OCI-M2 (cell line): ENCODE measurements around the gene HEPACAM2.

Experiments used
- DNase-seq: peaks from one replicate; lab custom pipeline; 2025; ENCODE audit not compliant: unreplicated experiment; lab: John Stamatoyannopoulos, UW

The HEPACAM2 gene

DNA sequence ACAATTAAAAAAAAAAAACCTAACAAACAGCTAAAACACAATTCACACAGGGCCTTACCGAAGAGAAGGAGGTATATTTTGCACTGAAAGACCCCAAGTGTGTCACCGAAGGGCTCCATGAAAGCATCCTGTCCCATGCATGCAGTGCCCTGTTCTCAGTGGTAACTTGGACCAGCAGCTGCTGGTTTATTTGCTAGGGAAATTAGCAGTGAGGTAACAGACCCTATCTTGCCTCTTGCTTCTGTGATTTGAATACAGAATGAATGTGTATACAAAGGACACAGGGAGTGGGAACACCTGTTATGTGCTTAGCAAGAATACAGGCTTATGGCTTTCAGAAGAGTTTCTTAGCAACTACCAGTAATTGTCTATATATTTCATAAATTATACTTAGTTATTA lies at the start of gene HEPACAM2:
HEPACAM2 (minus strand) TSS at position 160 of the 400 bp plus-strand sequence.
- DNase-seq, result no peak

GRCh38 chr7:93265220-93265619 lies 39.0 kb upstream of the HEPACAM2 start:
- no peak for DNase-seq

- DNase-seq, result no peak
Observed at GRCh38 chr7:93262535-93262934, 36.3 kb upstream of the HEPACAM2 start.

DNA sequence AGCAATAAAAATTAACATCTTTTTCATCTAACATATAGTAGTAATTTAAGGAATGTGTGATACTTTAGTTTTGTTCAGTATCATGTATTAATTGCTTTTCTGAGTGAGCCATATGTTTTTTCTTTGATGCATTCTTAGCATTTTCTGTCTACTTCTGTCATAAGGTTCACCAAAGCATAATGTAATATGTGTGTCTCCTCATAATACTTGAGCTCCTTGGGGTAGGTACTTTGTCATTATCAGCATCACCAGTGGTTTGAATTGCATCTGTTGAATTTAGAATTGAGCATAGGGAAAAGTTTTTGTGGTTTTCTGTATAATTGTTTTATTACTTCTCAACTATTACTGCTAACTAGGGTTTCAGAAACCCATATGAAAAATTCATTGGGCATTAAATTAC lies 32.4 kb upstream of the HEPACAM2 start:
- DNase-seq, result no peak

GRCh38 chr7:93249491-93250148 lies 23.4 kb upstream of the HEPACAM2 start:
- DNase-seq, result no peak

DNA sequence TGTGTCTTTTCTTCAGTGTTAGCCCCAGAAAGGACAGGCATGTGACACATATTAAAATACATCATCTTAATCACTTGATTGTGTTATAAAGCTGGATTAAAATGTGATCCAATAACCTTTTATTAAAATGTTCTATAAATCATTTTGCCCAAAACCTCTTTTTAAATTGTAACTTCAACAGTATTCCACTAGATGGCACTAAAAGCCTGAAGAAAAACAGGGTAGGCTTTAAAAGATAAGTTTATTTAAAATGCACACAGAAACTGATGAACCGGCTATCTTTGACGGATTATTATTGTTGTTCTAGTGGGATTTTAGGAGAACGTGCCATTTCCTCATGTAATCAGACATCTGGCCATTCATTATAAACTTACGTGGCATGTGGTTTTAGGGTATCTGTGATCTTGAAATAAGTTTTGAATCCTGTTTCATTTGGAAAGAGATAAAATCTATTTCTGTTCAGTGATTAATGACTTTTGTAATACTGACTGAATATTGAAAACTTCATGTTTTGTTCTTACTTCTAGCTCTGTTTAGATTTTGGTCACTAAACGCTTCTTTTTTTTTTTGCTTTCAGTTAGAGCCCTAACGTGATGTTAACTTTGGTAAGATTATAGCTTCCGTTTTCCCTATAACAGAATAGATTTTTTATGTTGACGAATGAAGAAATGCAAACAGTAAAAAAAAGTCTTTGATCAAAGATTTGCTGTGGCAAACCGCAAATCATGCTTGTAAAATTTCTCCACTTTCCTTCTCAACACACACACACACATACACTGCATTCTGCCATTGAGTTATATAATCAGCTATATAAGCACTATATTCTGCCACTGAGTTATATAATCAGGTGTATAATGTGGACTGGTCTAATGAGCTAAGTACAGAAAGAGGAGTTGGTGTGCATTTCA lies 19.5 kb upstream of the HEPACAM2 start:
- DNase-seq, result no peak

GRCh38 chr7:93242106-93242505 lies 15.8 kb upstream of the HEPACAM2 start:
- DNase-seq, result no peak

GRCh38 chr7:93239824-93240223 lies 13.6 kb upstream of the HEPACAM2 start:
- DNase-seq, result no peak

- DNase-seq, result no peak
Observed at GRCh38 chr7:93238748-93239147, 12.5 kb upstream of the HEPACAM2 start.

DNA sequence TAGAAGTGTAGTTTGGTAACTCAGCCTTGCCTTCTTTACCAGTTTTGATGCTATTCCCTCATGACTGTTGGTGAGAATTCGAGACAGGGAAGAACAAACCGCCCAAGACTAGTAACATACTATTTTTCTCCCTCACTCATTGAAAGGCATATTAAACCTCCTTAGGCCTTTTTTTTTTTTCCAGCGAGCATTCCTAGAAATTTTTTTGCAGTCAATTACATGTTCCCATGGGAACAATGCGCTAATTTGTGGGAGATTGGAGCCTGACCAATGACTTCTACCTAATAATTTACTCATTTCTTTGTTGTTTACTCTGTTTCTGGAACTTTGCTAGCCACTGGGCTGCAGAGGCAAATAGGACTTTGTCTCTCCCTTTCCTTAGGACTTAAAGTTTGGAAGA lies 11.9 kb upstream of the HEPACAM2 start:
- DNase-seq, result no peak

- no peak for DNase-seq
Observed at GRCh38 chr7:93235541-93235940, 9.3 kb upstream of the HEPACAM2 start.

GRCh38 chr7:93232673-93233018 lies 6.4 kb upstream of the HEPACAM2 start:
- DNase-seq, result no peak

DNA sequence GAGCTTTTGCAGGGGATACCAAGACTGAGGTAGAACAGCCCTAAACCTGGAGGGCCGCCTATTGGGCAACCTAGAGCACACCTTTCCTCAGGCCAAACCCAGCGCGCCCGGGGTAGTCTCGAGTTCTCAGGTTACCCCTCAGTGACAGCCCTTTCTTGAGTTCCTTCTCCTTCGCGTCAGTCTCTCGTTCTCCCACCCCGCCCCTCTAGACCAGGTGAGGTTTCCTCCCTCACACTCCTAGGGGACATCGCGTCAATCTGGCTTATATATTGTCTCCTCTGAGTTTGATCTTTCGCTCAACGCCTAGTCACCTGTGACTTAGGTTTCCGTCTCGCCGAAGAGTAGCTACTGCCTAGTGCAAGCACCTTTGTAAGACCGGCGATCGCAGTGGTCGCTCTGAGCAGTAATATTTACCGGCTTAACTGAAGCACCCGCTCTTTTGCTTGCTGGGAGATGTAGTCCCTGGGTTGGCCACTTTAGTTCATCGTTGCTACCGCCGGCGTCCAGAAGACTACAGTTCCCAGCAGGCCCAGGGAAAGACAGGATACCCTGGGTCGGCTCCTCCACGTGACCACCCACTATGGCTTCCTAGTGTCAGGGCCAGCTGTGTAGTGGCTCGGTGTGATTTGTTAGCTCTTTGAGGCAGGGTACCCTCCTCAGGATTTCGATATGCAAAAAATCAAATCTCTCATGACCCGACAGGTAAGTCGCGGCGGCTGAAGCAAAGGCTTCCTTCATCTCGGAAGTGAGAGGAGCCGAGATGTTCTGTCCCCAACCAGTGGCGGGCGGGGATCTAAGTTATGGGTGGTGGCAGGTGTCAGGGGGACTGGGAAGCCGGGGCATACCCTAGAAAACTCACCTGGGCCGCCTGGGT lies 5.8 kb upstream of the HEPACAM2 start, which contains the start of gene VPS50:
VPS50 (plus strand) TSS at position 568 of the 874 bp plus-strand sequence; CDS start at position 670, 102 bp downstream.
- DNase-seq, result peak; percentile 51

DNA sequence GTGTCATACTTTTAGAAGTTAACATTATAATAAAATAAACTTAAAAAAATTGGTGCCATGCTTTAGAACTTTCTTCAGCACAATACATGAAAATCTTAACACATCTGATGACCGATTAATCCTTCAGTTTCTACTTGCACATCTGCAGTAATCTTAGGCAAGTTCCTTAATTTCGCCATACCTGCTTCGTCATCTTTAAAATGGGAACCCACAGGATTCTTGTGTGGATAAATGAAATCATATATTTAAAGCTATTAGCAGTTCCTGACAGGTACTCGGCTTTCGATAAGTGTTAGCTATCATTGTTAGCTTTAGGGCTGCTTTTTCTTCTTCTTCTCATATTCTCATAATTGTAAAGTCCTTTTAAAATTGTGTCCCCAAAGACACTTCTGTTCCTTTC lies 5.0 kb upstream of the HEPACAM2 start:
- DNase-seq, result no peak

GRCh38 chr7:93228302-93228701 lies 2.0 kb upstream of the HEPACAM2 start:
- DNase-seq, result peak; percentile 26

GRCh38 chr7:93219868-93220267 lies 6.4 kb downstream of the HEPACAM2 start:
- DNase-seq, result no peak

DNA sequence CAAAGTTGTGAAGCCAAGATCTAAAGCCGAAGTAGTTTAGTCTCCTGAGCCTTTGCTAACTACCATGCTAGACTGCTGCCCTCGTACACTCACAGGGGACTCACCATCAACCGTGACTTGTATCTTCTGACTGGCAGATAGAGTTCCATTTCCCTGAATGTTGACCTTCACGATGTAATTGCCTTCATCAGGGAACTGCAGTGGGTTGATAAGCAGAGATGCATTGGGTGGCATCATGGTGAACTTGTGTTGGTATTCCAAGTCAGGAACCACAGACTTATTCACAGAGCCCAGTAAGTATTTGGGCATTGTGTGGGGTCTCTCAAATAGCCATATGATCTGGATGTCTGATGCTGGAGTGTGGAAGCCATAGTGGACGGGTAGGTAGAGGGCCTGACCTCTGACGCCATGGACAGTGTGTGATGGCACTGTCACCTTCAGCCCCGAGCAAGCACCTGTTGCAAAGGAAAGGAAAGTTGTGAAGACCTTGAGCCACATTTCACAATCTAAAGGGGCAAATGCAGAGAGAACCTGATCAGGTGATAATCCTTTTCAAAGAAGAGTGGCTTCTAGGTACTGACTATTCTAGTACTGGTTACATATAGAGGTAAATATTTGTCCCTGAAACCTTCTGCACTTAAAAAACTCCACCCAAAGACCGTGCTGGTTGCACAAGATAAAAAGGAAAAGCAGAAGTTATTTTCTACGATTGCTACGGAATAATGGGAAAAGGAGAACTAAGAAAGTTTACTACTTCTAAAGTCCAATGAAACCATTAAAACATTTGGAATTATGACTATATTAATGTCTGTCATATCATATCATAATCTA lies 7.1 kb downstream of the HEPACAM2 start:
- peak; percentile 40 for DNase-seq

DNA sequence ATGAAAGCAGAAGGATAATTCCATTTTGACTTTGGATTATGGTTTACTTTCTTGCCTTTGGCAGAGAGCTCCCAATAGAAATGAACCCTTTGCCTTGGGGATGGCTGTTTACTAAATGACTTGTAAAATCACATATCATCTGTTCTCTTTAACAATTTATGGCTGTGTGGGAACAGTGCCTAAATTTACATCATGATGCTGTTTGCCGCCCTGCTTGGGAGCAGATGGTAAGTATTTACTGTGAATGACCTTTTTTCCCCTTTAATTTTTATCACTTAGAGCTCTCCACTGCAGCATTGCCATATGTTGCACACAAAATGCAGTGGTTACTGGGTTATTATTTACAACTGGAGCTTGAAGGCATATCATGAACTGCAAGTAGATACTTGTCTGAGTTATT lies 13.4 kb downstream of the HEPACAM2 start:
- no peak for DNase-seq

- DNase-seq, result no peak
Observed at GRCh38 chr7:93211228-93211818, 14.9 kb downstream of the HEPACAM2 start.

GRCh38 chr7:93205046-93205445 lies 21.2 kb downstream of the HEPACAM2 start:
- DNase-seq, result no peak
